ENCODE results near the gene CR1. TPM values are rescaled to one million over a fixed set of nuclear protein-coding genes. Genes with fewer than 3 reads are reported as not detected.

The CR1 gene
- total and polyA plus RNA-seq, 9 donors = 0.25 to 5.8 (median 1.2) TPM

DNA sequence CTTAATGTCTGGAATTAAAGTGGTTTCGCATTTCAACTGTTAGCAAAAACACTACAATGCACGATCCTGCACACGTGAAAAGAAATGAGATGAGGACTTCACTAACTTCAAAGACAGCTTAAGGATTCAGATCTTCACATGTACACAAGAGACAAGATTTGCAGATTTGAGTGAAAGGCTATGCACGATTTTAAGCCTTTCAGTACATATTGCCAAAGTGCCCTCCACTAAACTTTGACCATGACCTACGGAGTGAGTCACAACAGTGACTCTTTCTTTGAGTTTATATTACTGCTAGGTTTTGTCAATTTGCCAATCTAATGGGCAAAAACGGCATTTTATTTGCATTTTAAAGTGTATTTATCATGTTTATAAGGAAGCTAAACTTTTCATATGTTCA, 107.8 kb downstream of the CR1 start:
- TF ChIP-seq EP300 (IDR thresholded peaks at IDR 0.05) (no peak), POLR2A (IDR thresholded peaks at IDR 0.05) (no peak)
- TF ChIP-seq, protein P1, sequence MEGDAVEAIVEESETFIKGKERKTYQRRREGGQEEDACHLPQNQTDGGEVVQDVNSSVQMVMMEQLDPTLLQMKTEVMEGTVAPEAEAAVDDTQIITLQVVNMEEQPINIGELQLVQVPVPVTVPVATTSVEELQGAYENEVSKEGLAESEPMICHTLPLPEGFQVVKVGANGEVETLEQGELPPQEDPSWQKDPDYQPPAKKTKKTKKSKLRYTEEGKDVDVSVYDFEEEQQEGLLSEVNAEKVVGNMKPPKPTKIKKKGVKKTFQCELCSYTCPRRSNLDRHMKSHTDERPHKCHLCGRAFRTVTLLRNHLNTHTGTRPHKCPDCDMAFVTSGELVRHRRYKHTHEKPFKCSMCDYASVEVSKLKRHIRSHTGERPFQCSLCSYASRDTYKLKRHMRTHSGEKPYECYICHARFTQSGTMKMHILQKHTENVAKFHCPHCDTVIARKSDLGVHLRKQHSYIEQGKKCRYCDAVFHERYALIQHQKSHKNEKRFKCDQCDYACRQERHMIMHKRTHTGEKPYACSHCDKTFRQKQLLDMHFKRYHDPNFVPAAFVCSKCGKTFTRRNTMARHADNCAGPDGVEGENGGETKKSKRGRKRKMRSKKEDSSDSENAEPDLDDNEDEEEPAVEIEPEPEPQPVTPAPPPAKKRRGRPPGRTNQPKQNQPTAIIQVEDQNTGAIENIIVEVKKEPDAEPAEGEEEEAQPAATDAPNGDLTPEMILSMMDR (IDR thresholded peaks at IDR 0.05) = no peak
- H3K9me3 ChIP-seq = no peaks in the 10 kb centered on the region
- no peak overlapping the region for H3K4me3 ChIP-seq
- intact Hi-C loops (cut with DNase I) = no loop called here
- H3K27ac ChIP-seq = no peak overlapping the region
- no peaks in the 10 kb centered on the region for H3K36me3 ChIP-seq
- no peaks in the 10 kb centered on the region for H3K4me1 ChIP-seq (ENCODE audit: insufficient read depth)
- DNase-seq = no peak
- WGBS, 3 donors = 43 to 58% (median 46%) methylated on average over 6 of the region's 6 CpGs
- no peaks in the 10 kb centered on the region for H3K27me3 ChIP-seq

DNA sequence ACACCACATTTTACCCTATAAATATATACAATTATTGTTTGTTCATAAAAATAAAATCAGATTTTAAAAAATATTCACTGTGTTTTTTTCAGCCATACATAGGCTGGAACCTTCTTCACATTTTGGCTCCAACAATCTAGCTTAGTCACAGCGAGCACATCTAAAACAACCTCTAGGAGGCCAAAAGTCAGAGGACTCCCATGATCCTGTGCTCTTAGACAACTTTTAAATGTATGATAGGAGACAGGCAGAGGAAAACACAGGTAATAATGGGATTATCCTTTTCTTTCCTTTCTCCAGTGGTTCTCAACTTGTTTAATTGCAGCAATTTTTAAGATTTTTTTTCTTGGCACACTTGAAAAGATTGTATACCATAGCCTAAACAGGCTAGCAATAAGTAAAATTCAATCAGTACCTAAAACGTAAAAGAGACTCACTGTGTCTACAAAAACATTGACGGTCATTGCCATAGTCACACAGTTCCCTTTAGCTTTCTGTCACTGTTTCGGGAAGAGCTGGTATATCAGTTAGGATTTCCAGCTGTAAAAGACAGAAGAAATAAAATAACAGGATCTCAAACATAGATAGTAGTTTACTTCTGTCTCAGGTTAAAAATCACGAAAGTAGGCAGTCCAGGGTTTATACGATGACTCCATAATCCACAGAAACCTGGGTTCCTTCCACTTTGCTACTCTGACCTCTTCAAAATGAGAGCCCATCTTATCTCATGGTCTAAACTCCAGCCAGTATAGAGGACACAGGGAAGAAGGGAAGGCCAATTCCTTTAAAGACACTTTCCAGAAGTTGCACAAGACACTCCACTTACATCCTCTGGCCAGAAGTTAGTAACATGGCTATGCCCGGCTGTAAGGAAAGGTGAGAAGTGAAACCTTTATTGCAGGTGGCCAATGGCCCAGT, 109.7 kb downstream of the CR1 start:
- intact Hi-C loops (cut with DNase I) = no loop called here
- 83 to 91% (median 85%) methylated on average over 7 of the region's 7 CpGs for WGBS, 3 donors

DNA sequence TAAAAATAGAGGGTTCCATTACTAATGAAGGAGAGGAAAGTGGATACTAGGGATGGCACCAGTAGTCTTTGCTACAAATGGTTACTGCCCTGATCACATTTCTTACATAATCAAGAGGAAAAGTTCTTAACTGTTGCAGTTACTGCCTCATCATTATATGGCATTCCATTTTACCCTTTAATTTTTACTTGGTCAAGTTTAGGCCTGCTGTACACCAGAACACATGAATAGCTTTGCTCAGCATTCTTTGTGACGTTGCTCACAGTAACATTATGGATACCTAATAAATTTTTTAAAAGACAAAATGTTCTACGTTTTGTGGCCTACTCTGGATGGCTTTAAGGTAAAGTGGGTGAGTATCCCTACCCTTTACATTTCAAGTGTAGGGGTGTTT, 110.4 kb downstream of the CR1 start:
- H3K9me3 ChIP-seq = no peaks in the 10 kb centered on the region
- no peak overlapping the region for H3K27ac ChIP-seq
- DNase-seq = no peak
- WGBS, 3 donors = 82 to 87% (median 86%) methylated on average over 2 of the region's 2 CpGs
- H3K4me3 ChIP-seq = no peak overlapping the region
- intact Hi-C loops (cut with DNase I) = no loop called here
- H3K4me1 ChIP-seq (ENCODE audit: insufficient read depth) = no peaks in the 10 kb centered on the region
- TF ChIP-seq POLR2A (IDR thresholded peaks at IDR 0.05) = no peak
- H3K27me3 ChIP-seq = no peaks in the 10 kb centered on the region
- H3K36me3 ChIP-seq = no peaks in the 10 kb centered on the region

More for the DNA sequence above, 109.7 kb downstream of the CR1 start:
- no peak overlapping the region for H3K4me3 ChIP-seq
- no peaks in the 10 kb centered on the region for H3K27me3 ChIP-seq
- no peaks in the 10 kb centered on the region for H3K36me3 ChIP-seq
- H3K9me3 ChIP-seq = no peaks in the 10 kb centered on the region
- H3K4me1 ChIP-seq (ENCODE audit: insufficient read depth) = no peaks in the 10 kb centered on the region
- H3K27ac ChIP-seq = no peak overlapping the region
- TF ChIP-seq EP300 (IDR thresholded peaks at IDR 0.05) (no peak), POLR2A (IDR thresholded peaks at IDR 0.05) (no peak)
- TF ChIP-seq, protein P1 (IDR thresholded peaks at IDR 0.05) = no peak
- DNase-seq = no peak

DNA sequence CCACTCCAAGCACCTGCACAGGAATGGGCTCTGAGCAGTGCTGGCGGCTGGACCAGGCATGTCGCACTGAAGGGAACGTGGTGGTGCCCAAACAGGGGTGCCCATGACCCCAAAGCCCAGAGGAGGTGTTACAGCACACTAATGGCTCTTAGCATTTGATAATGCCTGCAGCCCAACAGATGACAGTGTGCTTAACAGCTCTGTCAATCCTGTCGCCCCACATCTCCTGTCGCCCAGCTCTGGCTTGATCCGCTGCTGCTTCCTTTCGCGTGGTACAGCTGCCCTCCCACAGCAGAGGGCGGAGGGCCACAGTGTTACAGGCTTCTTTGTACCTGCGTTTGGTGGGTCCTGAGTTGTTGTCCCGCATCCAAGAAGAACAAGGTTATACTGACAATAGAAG, 116.8 kb downstream of the CR1 start:
- no peak for DNase-seq
- Histone ChIP-seq H3K27me3 (no peaks in the 10 kb centered on the region), H3K4me1 (ENCODE audit: insufficient read depth) (no peaks in the 10 kb centered on the region), H3K36me3 (no peaks in the 10 kb centered on the region), H3K9me3 (peaks cover 0 to 3% of the 10 kb centered on the region in 2 donors), H3K27ac (no peak overlapping the region), H3K4me3 (no peak overlapping the region)
- intact Hi-C loops (cut with DNase I) = no loop called here
- TF ChIP-seq, protein P1 (IDR thresholded peaks at IDR 0.05) = no peak
- TF ChIP-seq EP300 (IDR thresholded peaks at IDR 0.05) (no peak), POLR2A (IDR thresholded peaks at IDR 0.05) (no peak)
- 80 to 93% (median 84%) methylated on average over 11 of the region's 11 CpGs for WGBS, 3 donors

Measured in ovary (tissue), 9 donors.